Activated T-cell treated with anti-CD3 and anti-CD28 coated beads for 1 hour (primary cell): ENCODE data around the gene AGTR2.
"Not testable (repeated sequence)": the region's sequence is repeated elsewhere in the genome, so short reads cannot be mapped to it uniquely, and the experiment has no call there.

Experiments used
- DNase-seq: peaks from one replicate; pipeline ENCODE4 v3.0.0-alpha.2; 2020; ENCODE audit warnings: low read depth

AGTR2 gene, protein sequence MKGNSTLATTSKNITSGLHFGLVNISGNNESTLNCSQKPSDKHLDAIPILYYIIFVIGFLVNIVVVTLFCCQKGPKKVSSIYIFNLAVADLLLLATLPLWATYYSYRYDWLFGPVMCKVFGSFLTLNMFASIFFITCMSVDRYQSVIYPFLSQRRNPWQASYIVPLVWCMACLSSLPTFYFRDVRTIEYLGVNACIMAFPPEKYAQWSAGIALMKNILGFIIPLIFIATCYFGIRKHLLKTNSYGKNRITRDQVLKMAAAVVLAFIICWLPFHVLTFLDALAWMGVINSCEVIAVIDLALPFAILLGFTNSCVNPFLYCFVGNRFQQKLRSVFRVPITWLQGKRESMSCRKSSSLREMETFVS

GRCh38 chrX:116170511-116170910, at the start of gene AGTR2:
TSS of gene AGTR2 (plus strand) at chrX:116170744. CDS start at chrX:116172281, 1,537 bp downstream.
- DNase-seq: no peak

DNA sequence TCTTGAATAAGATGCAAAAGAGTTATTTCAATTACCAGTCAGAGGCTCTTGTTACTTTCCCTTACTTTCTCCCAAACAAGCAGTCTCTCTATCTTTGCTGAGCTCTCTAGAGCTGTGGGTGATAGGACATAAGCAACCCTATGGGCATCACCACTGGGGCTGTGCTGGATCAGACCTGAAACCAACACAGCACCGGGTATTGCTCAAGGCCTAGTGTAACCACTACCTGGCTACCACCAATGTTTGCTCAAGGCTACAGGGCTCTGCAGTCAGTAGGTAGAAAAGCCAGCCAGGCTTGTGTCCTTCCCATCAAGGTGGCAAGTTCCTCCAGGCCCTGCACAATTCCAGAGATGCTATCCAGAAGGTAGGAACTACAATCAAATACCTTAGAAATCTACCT, 35.3 kb upstream of the AGTR2 start:
- DNase-seq: no peak

- DNase-seq: not testable (repeated sequence)
Observed at GRCh38 chrX:116141270-116141669, 29.3 kb upstream of the AGTR2 start.

DNA sequence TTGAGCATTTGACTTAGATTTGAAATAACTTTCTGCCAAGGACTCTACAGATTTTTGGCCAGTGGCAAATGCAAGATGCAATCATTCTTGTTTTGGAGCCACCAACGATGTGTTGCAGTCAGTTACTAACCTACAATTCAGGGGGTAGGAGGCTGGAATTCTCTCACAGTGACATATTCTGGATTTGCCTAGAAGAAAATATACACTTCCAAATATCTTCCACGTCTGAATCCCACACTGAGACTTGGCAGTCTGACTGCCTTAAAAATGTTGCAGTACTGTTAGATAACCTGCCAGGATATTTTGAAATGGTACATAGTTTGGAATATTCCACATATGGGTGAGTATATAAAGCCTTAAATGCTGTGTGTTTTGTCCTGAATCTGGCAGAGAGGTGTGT, 27.6 kb upstream of the AGTR2 start:
- DNase-seq: no peak

- no peak for DNase-seq
Observed at GRCh38 chrX:116172976-116173375, 2.4 kb downstream of the AGTR2 start.

DNA sequence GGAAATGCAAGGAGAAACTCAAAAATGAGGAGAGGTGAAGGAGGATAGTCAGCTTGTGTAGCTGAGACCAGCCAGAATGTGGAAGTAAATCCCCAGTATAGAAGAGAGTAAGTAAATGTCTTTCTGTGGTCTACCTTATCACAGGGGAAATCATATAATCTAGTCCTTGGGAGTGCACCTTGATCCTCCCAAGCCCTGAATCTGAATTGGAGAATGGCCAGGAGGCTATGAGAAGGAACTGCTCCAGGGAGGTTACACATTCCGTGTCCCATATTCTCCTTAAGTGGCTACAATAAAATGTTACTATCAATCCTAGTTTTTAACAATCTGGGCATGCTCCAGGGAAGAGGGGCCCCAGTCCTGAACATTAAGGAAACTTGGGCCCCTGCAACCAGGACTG, 10.8 kb downstream of the AGTR2 start:
- DNase-seq: no peak

DNA sequence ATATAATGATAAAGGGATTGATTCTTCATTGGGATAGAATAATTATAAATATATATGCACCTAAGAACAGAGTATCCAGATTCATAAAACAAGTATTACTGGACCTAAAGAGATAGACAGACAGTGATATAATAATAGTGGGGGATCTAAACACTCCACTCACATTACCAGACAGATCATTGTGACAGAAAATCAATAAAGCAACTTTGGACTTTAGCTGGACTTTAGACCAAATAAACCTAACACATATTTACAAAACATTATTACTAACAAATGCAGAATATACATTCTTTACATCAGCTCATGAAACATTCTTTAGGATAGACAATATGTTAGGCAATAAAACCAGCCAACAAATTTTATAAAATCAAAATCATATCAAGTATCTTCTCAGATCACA, 14.6 kb downstream of the AGTR2 start:
- no peak for DNase-seq

DNA sequence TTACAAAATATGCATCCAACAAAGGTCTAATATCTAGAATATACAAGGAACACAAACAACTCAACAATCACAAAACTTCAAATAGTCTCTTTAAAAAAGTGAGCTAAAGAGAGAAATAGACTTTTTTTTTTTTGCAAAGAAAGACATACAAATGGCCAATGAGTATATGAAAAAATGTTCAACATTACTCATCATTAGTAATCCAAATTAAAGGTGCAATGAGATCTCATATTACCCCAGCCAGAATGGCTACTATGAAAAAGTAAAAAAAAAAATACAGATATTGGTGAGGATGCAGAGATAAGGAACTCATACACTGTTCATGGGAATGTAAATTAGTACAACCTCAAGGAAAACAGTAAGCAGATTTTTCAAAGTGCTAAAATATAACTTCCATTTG, 24.1 kb downstream of the AGTR2 start:
- DNase-seq: no peak

- DNase-seq: no peak
Observed at GRCh38 chrX:116198235-116198634, 27.7 kb downstream of the AGTR2 start.

GRCh38 chrX:116198810-116199209, 28.3 kb downstream of the AGTR2 start:
- no peak for DNase-seq

- DNase-seq: no peak
Observed at GRCh38 chrX:116204932-116205331, 34.4 kb downstream of the AGTR2 start.

DNA sequence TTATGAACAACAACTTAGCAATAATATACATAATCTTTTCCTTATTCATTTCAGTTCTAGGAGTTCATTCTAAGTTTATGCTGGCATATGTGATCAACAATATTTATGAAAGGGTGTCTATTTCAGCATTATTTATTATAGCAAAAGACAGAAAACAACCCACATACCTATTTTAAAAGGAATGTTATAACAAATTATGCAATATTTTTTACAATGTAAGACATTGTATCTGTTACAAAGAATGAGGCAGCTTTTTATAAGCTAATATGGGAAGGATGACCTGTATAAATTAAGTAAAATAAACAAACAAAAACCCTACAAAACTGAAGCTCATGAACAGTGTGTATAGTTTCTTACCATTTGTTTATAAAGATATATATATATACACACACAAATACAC, 42.7 kb downstream of the AGTR2 start:
- no peak for DNase-seq

DNA sequence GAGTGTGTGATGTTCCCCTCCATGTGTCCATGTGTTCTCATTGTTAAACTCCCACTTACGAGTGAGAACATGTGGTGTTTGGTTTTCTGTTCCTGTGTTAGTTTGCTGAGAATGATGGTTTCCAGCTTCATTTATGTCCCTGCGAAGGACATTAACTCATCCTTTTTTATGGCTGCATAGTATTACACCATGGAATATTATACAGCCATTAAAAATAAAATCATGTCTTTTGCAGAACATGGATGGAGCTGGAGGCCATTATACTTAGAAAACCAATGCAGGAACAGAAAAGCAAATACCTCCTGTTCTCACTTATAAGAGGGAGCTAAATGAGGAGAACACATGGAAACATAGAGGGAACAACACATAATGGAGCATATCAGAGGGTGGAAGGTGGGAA, 46.5 kb downstream of the AGTR2 start:
- not testable (repeated sequence) for DNase-seq
